Tibial nerve (tissue), 4 donors: ENCODE data around the gene UBLCP1. TPM values are rescaled to one million over a fixed set of nuclear protein-coding genes. Genes with fewer than 3 reads are reported as not detected.

Experiments used
- DNase-seq, 2 donors: peaks; one replicate each; pipeline ENCODE4 v3.0.0-alpha.2; 2019; ENCODE audit warnings: low spot score in 2 of 2
- H3K27ac ChIP-seq, 4 donors: fragments of 200-600 bp; sonication (generic) in 3 of 4; one replicate each; pipeline ENCODE4 v1.5.1; 2017 to 2019; ENCODE audit warnings: mild to moderate bottlenecking in 1 of 4
- H3K27me3 ChIP-seq, 2 donors: fragments of 200-600 bp; sonication (generic) in 1 of 2; one replicate each; pipeline versions ENCODE4 v1.5.1 to v1.6.0; 2017 to 2019
- H3K36me3 ChIP-seq, 3 donors: fragments of 200-600 bp; sonication (generic); one replicate each; pipeline ENCODE4 v1.5.1; 2018 to 2019
- H3K4me1 ChIP-seq, 4 donors: fragments of 200-600 bp; sonication (generic) in 3 of 4; one replicate each; pipeline ENCODE4 v1.5.1; 2017 to 2019
- H3K4me3 ChIP-seq, 4 donors: fragments of 200-600 bp; sonication (generic) in 3 of 4; one replicate each; pipeline ENCODE4 v1.5.1; 2017 to 2019; ENCODE audit warnings: mild to moderate bottlenecking in 1 of 4, moderate library complexity in 1 of 4
- H3K9me3 ChIP-seq, 4 donors: fragments of 200-600 bp; sonication (generic) in 3 of 4; one replicate each; pipeline ENCODE4 v1.5.1; 2017 to 2019
- EP300 ChIP-seq, 2 donors: sonication (generic); formaldehyde crosslinking; IDR thresholded peaks; one replicate each; pipeline ENCODE4 v1.6.1; 2017; ENCODE audit warnings: antibody characterized with exemption in 2 of 2, mild to moderate bottlenecking in 1 of 2
- POLR2A ChIP-seq, 2 donors: fragments of 450-650 bp; IDR thresholded peaks; one replicate each; pipeline ENCODE4 v1.6.1; 2017; ENCODE audit warnings: antibody characterized with exemption in 2 of 2, mild to moderate bottlenecking in 2 of 2, moderate library complexity in 2 of 2
- WGBS, 2 donors: methylation state at CpG; one replicate each; pipeline ENCODE4 v1.1.5; 2018; 5-methylcytosine and 5-hydroxymethylcytosine counted together
- total RNA-seq, 4 donors: library from RNA; depleted of rRNA; stranded (reverse); fragments of >200 nt; gene quantifications; one replicate each; pipeline ENCODE4 v1.1.0, GENCODE V29; 2016
- TF ChIP-seq, protein P1 (sequence below), 5 experiments: fragments of 200-600 bp in 3 of 5; fragments of 450-650 bp in 2 of 5; sonication (generic) in 3 of 5; IDR thresholded peaks; one replicate each; pipeline ENCODE4 v1.5.1; 2016 to 2019; ENCODE audit warnings: antibody characterized with exemption in 5 of 5, mild to moderate bottlenecking in 3 of 5, moderate library complexity in 2 of 5

UBLCP1 gene
- total RNA-seq, 4 donors from 2014 or later = 12.4 to 30.1 (median 21.4) TPM

DNA sequence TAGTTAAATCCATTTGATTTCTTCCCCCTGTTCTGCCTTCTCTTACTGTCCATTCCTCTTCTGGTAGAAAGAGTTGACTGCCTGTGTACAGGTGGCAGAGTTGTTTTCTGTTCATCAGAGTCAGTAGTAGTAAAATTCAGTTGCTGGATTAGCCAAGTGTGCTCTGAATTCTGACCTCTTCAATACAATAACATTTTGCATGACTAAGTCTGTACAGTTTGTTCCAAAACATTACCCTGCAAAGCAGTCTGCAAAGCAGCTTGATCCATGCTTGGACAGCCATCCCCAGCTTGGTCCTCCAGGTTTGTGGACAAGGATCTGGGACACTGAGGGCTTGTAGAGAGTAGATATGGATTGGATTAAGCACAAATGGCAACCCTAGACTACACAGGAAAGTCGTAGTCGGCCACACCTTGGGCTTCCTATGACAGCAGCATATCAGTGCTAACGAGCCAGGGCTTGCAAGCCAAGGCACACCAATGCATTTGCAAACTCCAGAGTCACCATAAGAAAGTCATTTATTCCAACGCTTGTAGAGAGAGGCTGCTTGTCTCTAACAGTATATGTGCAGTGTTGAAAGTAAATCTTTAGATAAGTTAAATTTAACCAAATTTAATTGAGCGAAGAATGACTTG, 42.0 kb downstream of the UBLCP1 start:
- Histone ChIP-seq H3K27ac (no peak overlapping the region), H3K27me3 (peaks cover 0 to 11% of the 10 kb centered on the region in 2 donors), H3K4me3 (no peak overlapping the region), H3K4me1 (no peaks in the 10 kb centered on the region), H3K9me3 (peaks cover 0 to 22% (median 2%) of the 10 kb centered on the region in 4 donors), H3K36me3 (no peaks in the 10 kb centered on the region)
- DNase-seq = no peak
- 71 to 80% methylated on average over 5 of the region's 5 CpGs for WGBS, 2 donors
- TF ChIP-seq EP300 (IDR thresholded peaks at IDR 0.05) = no peak
- TF ChIP-seq, protein P1, sequence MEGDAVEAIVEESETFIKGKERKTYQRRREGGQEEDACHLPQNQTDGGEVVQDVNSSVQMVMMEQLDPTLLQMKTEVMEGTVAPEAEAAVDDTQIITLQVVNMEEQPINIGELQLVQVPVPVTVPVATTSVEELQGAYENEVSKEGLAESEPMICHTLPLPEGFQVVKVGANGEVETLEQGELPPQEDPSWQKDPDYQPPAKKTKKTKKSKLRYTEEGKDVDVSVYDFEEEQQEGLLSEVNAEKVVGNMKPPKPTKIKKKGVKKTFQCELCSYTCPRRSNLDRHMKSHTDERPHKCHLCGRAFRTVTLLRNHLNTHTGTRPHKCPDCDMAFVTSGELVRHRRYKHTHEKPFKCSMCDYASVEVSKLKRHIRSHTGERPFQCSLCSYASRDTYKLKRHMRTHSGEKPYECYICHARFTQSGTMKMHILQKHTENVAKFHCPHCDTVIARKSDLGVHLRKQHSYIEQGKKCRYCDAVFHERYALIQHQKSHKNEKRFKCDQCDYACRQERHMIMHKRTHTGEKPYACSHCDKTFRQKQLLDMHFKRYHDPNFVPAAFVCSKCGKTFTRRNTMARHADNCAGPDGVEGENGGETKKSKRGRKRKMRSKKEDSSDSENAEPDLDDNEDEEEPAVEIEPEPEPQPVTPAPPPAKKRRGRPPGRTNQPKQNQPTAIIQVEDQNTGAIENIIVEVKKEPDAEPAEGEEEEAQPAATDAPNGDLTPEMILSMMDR (IDR thresholded peaks at IDR 0.05) = no peak
- no peak for TF ChIP-seq POLR2A (IDR thresholded peaks at IDR 0.05)

DNA sequence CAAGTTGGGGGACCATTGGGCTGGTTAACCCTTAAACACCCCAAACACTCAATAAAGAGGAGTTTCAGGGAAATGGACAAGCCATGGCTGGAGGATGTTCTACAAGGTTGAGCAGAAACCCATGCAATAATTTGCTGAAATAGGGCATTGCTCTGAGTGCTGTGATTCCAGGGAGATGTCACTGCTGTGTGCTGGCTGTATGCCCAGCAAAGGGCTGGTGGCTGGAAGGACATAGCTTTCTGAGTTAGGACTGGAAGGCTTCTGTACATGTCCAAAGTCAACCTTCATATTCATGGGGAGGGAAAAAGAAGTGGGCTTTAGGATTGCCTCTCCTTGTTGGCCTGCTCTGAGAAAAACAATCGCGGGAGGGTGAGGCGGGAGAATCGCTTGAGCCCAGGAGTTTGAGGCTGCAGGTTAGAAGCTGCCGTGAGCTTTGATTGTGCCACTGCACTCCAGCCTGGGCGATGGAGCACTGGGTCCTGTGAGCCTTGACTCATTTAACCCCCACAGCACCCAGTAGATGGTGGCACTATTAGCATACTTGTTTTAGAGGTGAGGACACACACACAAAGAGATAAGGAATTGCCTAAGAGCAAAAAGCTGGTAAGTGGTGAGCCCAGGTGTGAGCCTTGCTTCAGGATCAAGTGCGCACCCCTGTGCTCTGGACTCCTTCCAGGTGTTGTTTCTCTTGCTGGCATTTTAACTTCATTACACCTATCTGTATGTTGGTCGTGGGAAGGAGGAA, 46.8 kb downstream of the UBLCP1 start:
- TF ChIP-seq, protein P1 (IDR thresholded peaks at IDR 0.05) = no peak
- no peak for TF ChIP-seq EP300 (IDR thresholded peaks at IDR 0.05)
- no peak for TF ChIP-seq POLR2A (IDR thresholded peaks at IDR 0.05)
- Histone ChIP-seq H3K4me3 (no peak overlapping the region), H3K27ac (no peak overlapping the region), H3K36me3 (no peaks in the 10 kb centered on the region), H3K9me3 (no peaks in the 10 kb centered on the region), H3K27me3 (peaks cover 0 to 40% of the 10 kb centered on the region in 2 donors), H3K4me1 (peaks cover 0 to 6% (median 0%) of the 10 kb centered on the region in 4 donors)
- WGBS, 2 donors = 74 to 83% methylated on average over 8 of the region's 8 CpGs
- no peak for DNase-seq

DNA sequence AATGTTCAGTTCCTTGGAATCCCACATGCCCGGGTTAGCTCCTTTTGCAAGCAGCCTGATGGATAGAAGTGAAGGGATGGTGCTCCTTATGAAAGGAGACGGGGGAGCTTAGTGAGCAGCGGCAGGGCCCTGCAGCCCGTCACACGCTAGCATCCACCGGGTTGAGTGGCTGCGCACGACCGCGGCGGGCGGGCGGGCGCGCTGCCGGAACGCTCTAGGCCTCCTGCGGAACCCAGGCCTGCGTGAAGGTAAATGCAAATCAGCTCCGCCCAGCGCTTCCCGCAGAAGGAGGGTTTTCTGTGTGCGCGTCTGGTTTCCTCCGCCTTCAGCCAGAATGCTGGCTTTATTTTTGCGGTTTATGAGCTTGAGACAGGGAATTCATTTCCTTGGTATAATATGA, 47.4 kb downstream of the UBLCP1 start:
- 4 to 10% methylated on average over 9 to 26 of the region's 26 CpGs for WGBS, 2 donors
- Histone ChIP-seq H3K9me3 (no peaks in the 10 kb centered on the region), H3K27me3 (peaks cover 0 to 40% of the 10 kb centered on the region in 2 donors), H3K27ac (no peak overlapping the region), H3K36me3 (no peaks in the 10 kb centered on the region), H3K4me3 (no peak overlapping the region), H3K4me1 (peaks cover 0 to 6% (median 0%) of the 10 kb centered on the region in 4 donors)
- no peak for DNase-seq
- TF ChIP-seq, protein P1 (IDR thresholded peaks at IDR 0.05) = no peak
- TF ChIP-seq POLR2A (IDR thresholded peaks at IDR 0.05) (no peak), EP300 (IDR thresholded peaks at IDR 0.05) (no peak)

DNA sequence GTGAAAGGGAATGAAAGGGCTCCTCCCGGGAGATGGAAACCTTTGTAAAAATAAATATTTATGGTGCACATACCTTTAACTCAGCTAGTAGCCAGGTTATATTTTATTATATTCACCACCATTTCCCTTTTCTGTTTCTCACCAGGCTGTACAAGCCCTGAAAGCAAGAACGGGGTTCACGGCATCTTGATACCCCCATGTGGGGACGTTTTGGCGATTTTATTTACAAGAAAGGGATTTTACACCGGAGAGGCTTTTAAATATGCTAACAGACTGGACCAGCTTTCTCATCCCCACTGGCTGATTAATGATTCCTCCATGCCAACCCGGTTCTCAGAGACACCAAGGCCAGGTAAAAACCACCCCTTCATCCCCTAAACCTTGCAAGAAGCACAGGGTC, 48.0 kb downstream of the UBLCP1 start:
- TF ChIP-seq, protein P1 (IDR thresholded peaks at IDR 0.05) = no peak
- TF ChIP-seq EP300 (IDR thresholded peaks at IDR 0.05) = no peak

DNA sequence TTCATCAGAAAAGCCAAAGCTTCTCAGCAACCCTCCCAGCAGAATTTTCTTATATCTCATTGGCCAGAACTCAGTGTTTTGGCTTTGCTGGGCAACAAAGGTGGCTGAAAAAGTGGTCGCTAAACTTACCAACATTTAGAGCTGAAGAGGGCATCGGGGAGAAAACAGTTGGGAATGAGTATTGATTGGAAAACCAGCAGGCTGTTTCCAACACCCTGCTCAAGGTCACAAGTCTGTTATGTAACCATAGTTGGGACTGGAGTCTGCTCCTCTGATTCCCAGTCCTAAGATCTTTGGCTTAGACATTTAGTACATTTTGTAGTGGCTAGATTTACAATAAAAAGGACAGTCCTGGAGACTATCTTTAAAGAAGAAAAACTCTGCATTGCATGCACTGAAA, 50.1 kb downstream of the UBLCP1 start:
- Histone ChIP-seq H3K4me3 (no peak overlapping the region), H3K9me3 (no peaks in the 10 kb centered on the region), H3K27me3 (peaks cover 0 to 40% of the 10 kb centered on the region in 2 donors), H3K36me3 (no peaks in the 10 kb centered on the region), H3K4me1 (peaks cover 0 to 6% (median 0%) of the 10 kb centered on the region in 4 donors), H3K27ac (no peak overlapping the region)
- TF ChIP-seq POLR2A (IDR thresholded peaks at IDR 0.05) = no peak
- TF ChIP-seq, protein P1 (IDR thresholded peaks at IDR 0.05) = no peak
- TF ChIP-seq EP300 (IDR thresholded peaks at IDR 0.05) = no peak
- 82 to 86% methylated on average over 2 of the region's 2 CpGs for WGBS, 2 donors
- DNase-seq = no peak

More for the DNA sequence above, 48.0 kb downstream of the UBLCP1 start:
- WGBS, 2 donors = 53 to 58% methylated on average over 7 of the region's 7 CpGs
- Histone ChIP-seq H3K27me3 (peaks cover 0 to 40% of the 10 kb centered on the region in 2 donors), H3K9me3 (no peaks in the 10 kb centered on the region), H3K27ac (no peak overlapping the region), H3K4me1 (peaks cover 0 to 6% (median 0%) of the 10 kb centered on the region in 4 donors), H3K36me3 (no peaks in the 10 kb centered on the region), H3K4me3 (no peak overlapping the region)
- no peak for DNase-seq
